Measurements from ENCODE around the gene SPIB. TPM values are rescaled to one million over a fixed set of nuclear protein-coding genes. Genes with fewer than 3 reads are reported as not detected.

SPIB gene
- total RNA-seq, 2 donors from 2014 or later: 6.9 TPM; not detected in 1

DNA sequence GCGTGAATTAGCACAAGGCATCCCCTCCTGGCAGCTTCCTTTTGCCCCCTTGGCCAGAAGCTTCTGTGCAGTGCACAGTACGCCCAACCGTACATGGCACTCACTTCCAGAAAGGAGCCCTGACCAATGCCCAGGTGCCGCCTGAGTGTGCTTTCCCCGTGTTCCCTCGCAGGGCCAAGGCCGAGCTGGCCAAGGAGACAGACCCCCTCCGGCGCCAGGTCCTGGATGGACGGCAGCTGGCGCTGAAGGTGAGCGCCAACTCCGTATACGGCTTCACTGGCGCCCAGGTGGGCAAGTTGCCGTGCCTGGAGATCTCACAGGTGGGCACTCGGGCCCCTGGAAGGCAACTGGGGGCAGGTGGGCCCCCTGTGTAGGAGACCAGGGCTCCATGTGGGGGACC, 9.4 kb upstream of the SPIB start:
- Histone ChIP-seq H3K27ac (no peak overlapping the region), H3K4me1 (no peaks in the 10 kb centered on the region), H3K27me3 (no peaks in the 10 kb centered on the region), H3K9me3 (no peaks in the 10 kb centered on the region), H3K4me3 (no peak overlapping the region), H3K36me3 (replicated peaks in 1 of 2; ENCODE audit: insufficient read depth in 1 of 2, low read depth in 2 of 2) (no peaks in the 10 kb centered on the region)
- intact Hi-C loops (cut with DNase I): no loop called here
- 89% methylated on average over 12 of the region's 17 CpGs; no CpG with 5 or more reads in 1 of the 2 donors for WGBS, 2 donors
- no peak for ATAC-seq
- TF ChIP-seq, protein P1, sequence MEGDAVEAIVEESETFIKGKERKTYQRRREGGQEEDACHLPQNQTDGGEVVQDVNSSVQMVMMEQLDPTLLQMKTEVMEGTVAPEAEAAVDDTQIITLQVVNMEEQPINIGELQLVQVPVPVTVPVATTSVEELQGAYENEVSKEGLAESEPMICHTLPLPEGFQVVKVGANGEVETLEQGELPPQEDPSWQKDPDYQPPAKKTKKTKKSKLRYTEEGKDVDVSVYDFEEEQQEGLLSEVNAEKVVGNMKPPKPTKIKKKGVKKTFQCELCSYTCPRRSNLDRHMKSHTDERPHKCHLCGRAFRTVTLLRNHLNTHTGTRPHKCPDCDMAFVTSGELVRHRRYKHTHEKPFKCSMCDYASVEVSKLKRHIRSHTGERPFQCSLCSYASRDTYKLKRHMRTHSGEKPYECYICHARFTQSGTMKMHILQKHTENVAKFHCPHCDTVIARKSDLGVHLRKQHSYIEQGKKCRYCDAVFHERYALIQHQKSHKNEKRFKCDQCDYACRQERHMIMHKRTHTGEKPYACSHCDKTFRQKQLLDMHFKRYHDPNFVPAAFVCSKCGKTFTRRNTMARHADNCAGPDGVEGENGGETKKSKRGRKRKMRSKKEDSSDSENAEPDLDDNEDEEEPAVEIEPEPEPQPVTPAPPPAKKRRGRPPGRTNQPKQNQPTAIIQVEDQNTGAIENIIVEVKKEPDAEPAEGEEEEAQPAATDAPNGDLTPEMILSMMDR (IDR thresholded peaks at IDR 0.05): no peak
- TF ChIP-seq POLR2A (IDR thresholded peaks at IDR 0.05): no peak
- no peak for DNase-seq

DNA sequence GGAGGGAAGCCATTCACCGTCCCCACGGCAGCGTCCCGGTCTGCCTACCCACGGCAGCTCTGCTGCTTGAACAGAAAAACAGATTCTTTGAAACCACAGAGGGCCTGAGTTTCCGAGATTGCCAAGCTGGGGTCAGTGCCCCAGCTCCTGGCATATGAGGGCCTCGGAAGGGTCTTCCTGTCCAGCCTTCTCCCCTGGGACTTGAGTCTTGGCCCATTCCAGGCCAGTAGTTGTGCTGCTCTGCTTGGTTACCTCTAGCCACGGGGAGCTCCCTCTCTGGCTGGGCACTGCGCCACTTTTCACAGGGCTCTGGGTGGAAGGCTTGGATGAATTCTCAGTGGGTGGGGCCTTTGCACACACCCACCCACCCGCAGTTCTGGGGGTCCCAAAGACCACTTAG, 8.6 kb upstream of the SPIB start:
- intact Hi-C loops (cut with DNase I): no loop called here
- H3K36me3 ChIP-seq (replicated peaks in 1 of 2; ENCODE audit: insufficient read depth in 1 of 2, low read depth in 2 of 2): no peaks in the 10 kb centered on the region
- ATAC-seq (no peak), DNase-seq (no peak)
- TF ChIP-seq, protein P1 (IDR thresholded peaks at IDR 0.05): no peak
- no peak for TF ChIP-seq POLR2A (IDR thresholded peaks at IDR 0.05)
- no peaks in the 10 kb centered on the region for H3K4me1 ChIP-seq
- H3K27me3 ChIP-seq: no peaks in the 10 kb centered on the region
- H3K9me3 ChIP-seq: no peaks in the 10 kb centered on the region
- no peak overlapping the region for H3K27ac ChIP-seq
- H3K4me3 ChIP-seq: no peak overlapping the region
- WGBS, 2 donors: 85 to 88% methylated on average over 5 to 10 of the region's 10 CpGs

DNA sequence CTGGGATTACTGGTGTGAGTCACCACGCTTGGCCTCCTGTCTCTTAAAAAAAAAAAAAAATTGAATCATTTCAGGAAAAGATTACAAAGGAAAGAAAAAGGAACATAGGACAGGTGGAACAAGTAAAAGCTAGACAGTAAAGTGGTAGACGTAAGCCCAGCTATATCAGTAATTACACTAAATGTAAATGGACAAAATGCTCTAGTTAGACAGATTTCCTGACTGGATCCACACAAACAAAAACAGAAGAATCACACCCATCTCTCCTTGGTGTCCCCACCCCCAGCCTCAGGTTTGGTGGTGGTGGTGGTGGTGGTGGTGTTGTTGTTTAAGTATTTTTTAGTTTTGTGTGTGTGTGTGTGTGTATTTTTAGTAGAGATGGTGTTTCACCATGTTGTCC, 6.3 kb upstream of the SPIB start:
- no peaks in the 10 kb centered on the region for H3K9me3 ChIP-seq
- H3K27me3 ChIP-seq: no peaks in the 10 kb centered on the region
- 100% methylated on average over 2 of the region's 2 CpGs for WGBS, 2 donors
- no peak overlapping the region for H3K27ac ChIP-seq
- H3K4me1 ChIP-seq: peaks cover 10% of the 10 kb centered on the region
- intact Hi-C loops (cut with DNase I): no loop called here
- H3K4me3 ChIP-seq: no peak overlapping the region
- no peak for DNase-seq
- TF ChIP-seq, protein P1 (IDR thresholded peaks at IDR 0.05): no peak
- no peak for TF ChIP-seq POLR2A (IDR thresholded peaks at IDR 0.05)
- no peak for ATAC-seq
- no peaks in the 10 kb centered on the region for H3K36me3 ChIP-seq (replicated peaks in 1 of 2; ENCODE audit: insufficient read depth in 1 of 2, low read depth in 2 of 2)

DNA sequence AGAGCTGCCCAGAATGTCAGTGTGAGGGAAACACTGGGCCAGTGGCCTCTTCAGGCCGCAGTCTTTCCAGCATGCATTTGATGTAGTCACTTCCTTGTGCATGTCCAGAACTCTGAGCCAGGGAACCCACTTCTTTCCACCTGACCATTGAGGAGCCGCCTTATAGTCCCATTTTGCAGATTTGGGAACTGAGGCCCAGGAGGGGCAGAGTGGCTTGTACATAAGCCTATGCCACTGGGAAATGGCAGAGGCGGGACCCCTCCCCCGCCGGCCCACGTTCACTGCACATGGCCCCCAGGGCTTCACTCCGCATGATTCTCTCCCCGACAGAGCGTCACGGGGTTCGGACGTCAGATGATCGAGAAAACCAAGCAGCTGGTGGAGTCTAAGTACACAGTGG, 5.6 kb upstream of the SPIB start:
- no peaks in the 10 kb centered on the region for H3K27me3 ChIP-seq
- no peak for ATAC-seq
- intact Hi-C loops (cut with DNase I): no loop called here

DNA sequence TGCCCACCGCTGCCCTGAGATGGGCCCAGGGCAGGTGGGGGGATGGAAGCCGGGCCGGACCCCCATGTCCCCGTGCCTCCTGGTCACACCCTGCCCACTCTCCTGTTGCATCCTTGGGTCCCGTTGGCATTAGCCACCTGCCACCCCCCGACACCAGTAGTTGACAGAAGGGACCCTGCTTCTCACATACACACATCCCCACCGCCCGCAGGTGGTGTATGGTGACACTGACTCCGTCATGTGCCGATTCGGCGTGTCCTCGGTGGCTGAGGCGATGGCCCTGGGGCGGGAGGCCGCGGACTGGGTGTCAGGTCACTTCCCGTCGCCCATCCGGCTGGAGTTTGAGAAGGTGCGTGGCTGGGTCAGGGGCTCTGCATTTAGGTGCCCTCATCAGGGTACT, 5.2 kb upstream of the SPIB start:
- Histone ChIP-seq H3K4me3 (no peak overlapping the region), H3K36me3 (replicated peaks in 1 of 2; ENCODE audit: insufficient read depth in 1 of 2, low read depth in 2 of 2) (no peaks in the 10 kb centered on the region), H3K27ac (no peak overlapping the region), H3K27me3 (no peaks in the 10 kb centered on the region), H3K9me3 (no peaks in the 10 kb centered on the region), H3K4me1 (peaks cover 19% of the 10 kb centered on the region)
- no peak for DNase-seq
- intact Hi-C loops (cut with DNase I): no loop called here
- TF ChIP-seq POLR2A (IDR thresholded peaks at IDR 0.05): no peak
- TF ChIP-seq, protein P1 (IDR thresholded peaks at IDR 0.05): no peak
- WGBS, 2 donors: 92 to 96% methylated on average over 5 to 19 of the region's 21 CpGs
- ATAC-seq: no peak

More for the DNA sequence above, 5.6 kb upstream of the SPIB start:
- no peaks in the 10 kb centered on the region for H3K9me3 ChIP-seq
- peaks cover 14% of the 10 kb centered on the region for H3K4me1 ChIP-seq
- DNase-seq: no peak
- no peak overlapping the region for H3K4me3 ChIP-seq
- no peaks in the 10 kb centered on the region for H3K36me3 ChIP-seq (replicated peaks in 1 of 2; ENCODE audit: insufficient read depth in 1 of 2, low read depth in 2 of 2)
- H3K27ac ChIP-seq: no peak overlapping the region
- 78 to 89% methylated on average over 8 of the region's 13 CpGs for WGBS, 2 donors
- TF ChIP-seq, protein P1 (IDR thresholded peaks at IDR 0.05): no peak
- no peak for TF ChIP-seq POLR2A (IDR thresholded peaks at IDR 0.05)
